HEK293 (cell line): Measurements from ENCODE around the gene PACRG.

Source experiments
- CTCF ChIP-seq: fragments of 450-650 bp; formaldehyde crosslinking; IDR thresholded peaks from 2 replicates; pipeline ENCODE4 v1.5.1; 2016; ENCODE audit warnings: missing biosample characterization, missing genetic modification characterization
- KLF9 ChIP-seq: fragments of 450-650 bp; formaldehyde crosslinking; IDR thresholded peaks from 2 replicates; pipeline ENCODE4 v1.5.1; 2016; ENCODE audit warnings: missing biosample characterization, missing genetic modification characterization, low read depth
- YY1 ChIP-seq: fragments of 450-650 bp; formaldehyde crosslinking; IDR thresholded peaks from 2 replicates; pipeline ENCODE4 v1.5.1; 2018; ENCODE audit warnings: missing biosample characterization, missing genetic modification characterization
- ZNF121 ChIP-seq: fragments of 450-650 bp; formaldehyde crosslinking; IDR thresholded peaks from 2 replicates; pipeline ENCODE4 v1.5.1; 2016; ENCODE audit warnings: missing biosample characterization, missing genetic modification characterization
- ZNF423 ChIP-seq: fragments of 450-650 bp; formaldehyde crosslinking; IDR thresholded peaks from 2 replicates; pipeline ENCODE4 v1.5.1; 2016; ENCODE audit warnings: missing biosample characterization, missing genetic modification characterization
- ZNF600 ChIP-seq: fragments of 450-650 bp; formaldehyde crosslinking; IDR thresholded peaks from 2 replicates; pipeline ENCODE4 v1.5.1; 2016; ENCODE audit warnings: missing biosample characterization, missing genetic modification characterization
- ZNF660 ChIP-seq: fragments of 450-650 bp; IDR thresholded peaks from 2 replicates; pipeline ENCODE4 v1.5.1; 2018; ENCODE audit warnings: missing biosample characterization, mild to moderate bottlenecking, missing genetic modification characterization
- ZNF76 ChIP-seq: fragments of 450-650 bp; formaldehyde crosslinking; IDR thresholded peaks from 2 replicates; pipeline ENCODE4; 2016; ENCODE audit warnings: low read depth, missing biosample characterization, missing genetic modification characterization, borderline replicate concordance
- ZNF792 ChIP-seq: fragments of 450-650 bp; formaldehyde crosslinking; IDR thresholded peaks from 2 replicates; pipeline ENCODE4 v1.5.1; 2016; ENCODE audit warnings: missing biosample characterization, missing genetic modification characterization
- ZSCAN30 ChIP-seq: fragments of 450-650 bp; IDR thresholded peaks from 2 replicates; pipeline ENCODE4 v1.5.1; 2018; ENCODE audit warnings: missing biosample characterization, mild to moderate bottlenecking, missing genetic modification characterization, moderate library complexity
- TF ChIP-seq, protein P1 (sequence below): fragments of 450-650 bp; formaldehyde crosslinking; IDR thresholded peaks from 2 replicates; pipeline ENCODE4 v1.5.1; 2016; ENCODE audit warnings: missing biosample characterization, missing genetic modification characterization
- TF ChIP-seq, protein P2 (sequence below): fragments of 450-650 bp; formaldehyde crosslinking; IDR thresholded peaks from 2 replicates; pipeline ENCODE4 v1.5.1; 2016; ENCODE audit warnings: missing biosample characterization, missing genetic modification characterization
- TF ChIP-seq, protein P3 (sequence below): fragments of 450-650 bp; formaldehyde crosslinking; IDR thresholded peaks from 2 replicates; pipeline ENCODE4 v1.5.1; 2016; ENCODE audit warnings: missing biosample characterization, missing genetic modification characterization

GRCh38 chr6:163313566-163313965 lies 585.8 kb downstream of the PACRG start:
- TF ChIP-seq ZNF660 (tag by site-specific recombination) (no peak), ZNF121 (tag by site-specific recombination) (no peak), ZNF76 (no peak), CTCF (tag by site-specific recombination) (no peak), ZNF423 (tag by site-specific recombination) (no peak), ZSCAN30 (tag by site-specific recombination) (no peak), ZNF792 (no peak), YY1 (tag by site-specific recombination) (no peak), KLF9 (tag by site-specific recombination) (no peak), ZNF600 (tag by site-specific recombination) (no peak)
- TF ChIP-seq, protein P1, sequence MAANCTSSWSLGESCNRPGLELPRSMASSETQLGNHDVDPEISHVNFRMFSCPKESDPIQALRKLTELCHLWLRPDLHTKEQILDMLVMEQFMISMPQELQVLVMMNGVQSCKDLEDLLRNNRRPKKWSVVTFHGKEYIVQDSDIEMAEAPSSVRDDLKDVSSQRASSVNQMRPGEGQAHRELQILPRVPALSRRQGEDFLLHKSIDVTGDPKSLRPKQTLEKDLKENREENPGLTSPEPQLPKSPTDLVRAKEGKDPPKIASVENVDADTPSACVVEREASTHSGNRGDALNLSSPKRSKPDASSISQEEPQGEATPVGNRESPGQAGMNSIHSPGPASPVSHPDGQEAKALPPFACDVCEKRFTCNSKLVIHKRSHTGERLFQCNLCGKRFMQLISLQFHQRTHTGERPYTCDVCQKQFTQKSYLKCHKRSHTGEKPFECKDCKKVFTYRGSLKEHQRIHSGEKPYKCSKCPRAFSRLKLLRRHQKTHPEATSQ (tag by site-specific recombination) = no peak
- TF ChIP-seq, protein P2, sequence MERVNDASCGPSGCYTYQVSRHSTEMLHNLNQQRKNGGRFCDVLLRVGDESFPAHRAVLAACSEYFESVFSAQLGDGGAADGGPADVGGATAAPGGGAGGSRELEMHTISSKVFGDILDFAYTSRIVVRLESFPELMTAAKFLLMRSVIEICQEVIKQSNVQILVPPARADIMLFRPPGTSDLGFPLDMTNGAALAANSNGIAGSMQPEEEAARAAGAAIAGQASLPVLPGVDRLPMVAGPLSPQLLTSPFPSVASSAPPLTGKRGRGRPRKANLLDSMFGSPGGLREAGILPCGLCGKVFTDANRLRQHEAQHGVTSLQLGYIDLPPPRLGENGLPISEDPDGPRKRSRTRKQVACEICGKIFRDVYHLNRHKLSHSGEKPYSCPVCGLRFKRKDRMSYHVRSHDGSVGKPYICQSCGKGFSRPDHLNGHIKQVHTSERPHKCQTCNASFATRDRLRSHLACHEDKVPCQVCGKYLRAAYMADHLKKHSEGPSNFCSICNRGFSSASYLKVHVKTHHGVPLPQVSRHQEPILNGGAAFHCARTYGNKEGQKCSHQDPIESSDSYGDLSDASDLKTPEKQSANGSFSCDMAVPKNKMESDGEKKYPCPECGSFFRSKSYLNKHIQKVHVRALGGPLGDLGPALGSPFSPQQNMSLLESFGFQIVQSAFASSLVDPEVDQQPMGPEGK (tag by site-specific recombination) = no peak
- TF ChIP-seq, protein P3, sequence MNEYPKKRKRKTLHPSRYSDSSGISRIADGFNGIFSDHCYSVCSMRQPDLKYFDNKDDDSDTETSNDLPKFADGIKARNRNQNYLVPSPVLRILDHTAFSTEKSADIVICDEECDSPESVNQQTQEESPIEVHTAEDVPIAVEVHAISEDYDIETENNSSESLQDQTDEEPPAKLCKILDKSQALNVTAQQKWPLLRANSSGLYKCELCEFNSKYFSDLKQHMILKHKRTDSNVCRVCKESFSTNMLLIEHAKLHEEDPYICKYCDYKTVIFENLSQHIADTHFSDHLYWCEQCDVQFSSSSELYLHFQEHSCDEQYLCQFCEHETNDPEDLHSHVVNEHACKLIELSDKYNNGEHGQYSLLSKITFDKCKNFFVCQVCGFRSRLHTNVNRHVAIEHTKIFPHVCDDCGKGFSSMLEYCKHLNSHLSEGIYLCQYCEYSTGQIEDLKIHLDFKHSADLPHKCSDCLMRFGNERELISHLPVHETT (tag by site-specific recombination) = no peak
